HG03135 (cell line): ENCODE measurements around the gene TAF1C.

Source experiments
- ATAC-seq: cut with Tn5 transposase; IDR thresholded peaks from one replicate; pipeline ENCODE4 v1.9.1; 2021; ENCODE audit warnings: mild to moderate bottlenecking, moderate library complexity; ENCODE audit not compliant: unreplicated experiment

Gene TAF1C

DNA sequence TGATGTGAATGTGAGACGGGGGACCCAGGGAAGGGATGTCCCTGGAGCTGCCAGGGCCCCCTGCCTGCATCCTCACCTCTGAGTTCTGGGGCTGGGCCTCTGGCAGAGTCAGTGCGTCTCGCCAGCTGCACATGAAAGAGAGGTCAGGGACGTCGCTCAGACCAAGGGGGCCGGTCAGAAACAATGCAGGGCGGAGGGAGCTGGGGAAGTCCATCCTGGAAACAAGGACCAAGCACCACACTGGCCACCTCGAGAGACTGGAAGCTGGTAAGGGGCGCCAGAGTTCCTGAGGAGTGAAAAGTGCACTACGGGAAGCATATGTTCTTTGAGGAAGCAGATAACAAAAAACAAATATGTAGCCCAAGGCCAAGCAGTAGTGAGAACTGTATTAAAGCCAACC is 2.1 kb downstream of the TAF1C start:
- ATAC-seq, result no peak

- ATAC-seq, result no peak
Measured at GRCh38 chr16:84183911-84184591, 2.8 kb downstream of the TAF1C start.

DNA sequence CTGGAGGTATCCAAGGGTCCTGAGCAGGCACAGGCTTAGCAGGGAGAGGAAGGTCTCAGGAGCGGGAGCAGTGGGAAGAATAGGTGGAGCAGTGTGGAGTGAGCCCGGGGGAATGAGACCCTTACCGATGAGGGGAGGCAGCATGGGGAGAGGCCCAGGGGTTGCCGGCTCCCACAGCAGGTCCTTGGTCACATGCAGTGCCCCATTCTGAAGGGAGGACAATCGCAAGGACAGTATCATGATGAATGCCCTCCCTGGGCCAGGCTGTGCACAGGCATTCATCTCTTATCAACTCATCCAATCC is 3.3 kb downstream of the TAF1C start:
- no peak for ATAC-seq

GRCh38 chr16:84182680-84183571 is 3.9 kb downstream of the TAF1C start:
- no peak for ATAC-seq

DNA sequence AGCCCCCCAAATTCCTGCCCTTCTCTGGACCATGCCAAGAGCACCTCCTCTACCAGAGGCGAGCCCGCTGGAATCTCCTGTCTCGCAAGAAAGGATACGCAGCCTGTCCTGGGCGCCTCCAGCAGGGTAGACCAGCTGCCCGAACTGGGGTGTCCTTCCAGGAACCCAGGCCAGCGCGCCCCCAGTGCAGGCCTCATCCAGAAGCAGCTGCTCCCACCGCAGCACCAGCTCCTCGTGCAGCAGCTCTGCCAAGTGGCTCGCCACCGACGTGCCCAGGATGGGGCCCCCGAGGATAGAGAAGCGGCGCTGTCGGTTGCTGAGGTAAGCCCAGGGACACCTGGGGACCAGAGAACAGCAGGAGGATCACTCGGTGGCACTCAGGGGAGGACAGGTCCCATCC is 4.8 kb downstream of the TAF1C start:
- ATAC-seq, result no peak

- ATAC-seq, result no peak
Measured at GRCh38 chr16:84181144-84181915, 5.5 kb downstream of the TAF1C start.

GRCh38 chr16:84180519-84181140 is 6.2 kb downstream of the TAF1C start:
- ATAC-seq, result no peak

- no peak for ATAC-seq
Measured at GRCh38 chr16:84179612-84180320, 7.1 kb downstream of the TAF1C start.

DNA sequence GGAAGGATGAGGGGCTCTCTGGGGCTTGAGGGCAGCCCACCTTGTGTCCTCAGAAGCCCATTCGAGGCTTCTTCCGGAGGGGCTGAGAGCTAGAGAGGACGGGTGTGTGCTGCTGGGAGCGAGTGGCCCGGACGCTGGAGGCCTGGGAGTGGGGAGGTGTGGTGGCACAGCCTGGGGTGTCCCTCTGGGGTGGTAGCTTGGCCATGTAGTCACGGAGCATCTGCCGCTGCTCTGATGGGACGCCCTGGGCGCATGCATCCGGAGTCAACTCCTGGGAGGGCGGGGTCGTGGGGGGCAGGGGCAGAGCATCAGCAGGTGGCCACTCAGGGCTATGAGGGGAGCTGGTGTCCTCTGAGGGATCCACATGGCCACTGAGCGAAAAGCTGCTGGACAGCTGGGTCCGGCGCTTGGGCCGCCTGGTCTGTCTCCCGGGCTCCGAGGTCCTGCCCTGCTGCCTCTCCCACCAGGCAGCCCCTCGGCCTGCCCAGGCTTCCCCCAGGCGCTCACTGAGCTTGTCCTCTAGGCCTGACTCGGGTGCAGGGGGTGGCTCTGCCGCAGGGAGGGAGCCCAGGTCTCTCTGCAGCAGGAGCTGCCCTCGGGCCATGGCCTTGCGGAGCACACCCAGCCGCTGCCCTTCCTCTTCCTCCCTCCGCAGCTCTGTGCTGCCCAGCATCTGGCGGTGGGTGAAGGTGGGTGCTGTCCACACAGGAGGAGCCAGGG is 7.8 kb downstream of the TAF1C start:
- ATAC-seq, result no peak

DNA sequence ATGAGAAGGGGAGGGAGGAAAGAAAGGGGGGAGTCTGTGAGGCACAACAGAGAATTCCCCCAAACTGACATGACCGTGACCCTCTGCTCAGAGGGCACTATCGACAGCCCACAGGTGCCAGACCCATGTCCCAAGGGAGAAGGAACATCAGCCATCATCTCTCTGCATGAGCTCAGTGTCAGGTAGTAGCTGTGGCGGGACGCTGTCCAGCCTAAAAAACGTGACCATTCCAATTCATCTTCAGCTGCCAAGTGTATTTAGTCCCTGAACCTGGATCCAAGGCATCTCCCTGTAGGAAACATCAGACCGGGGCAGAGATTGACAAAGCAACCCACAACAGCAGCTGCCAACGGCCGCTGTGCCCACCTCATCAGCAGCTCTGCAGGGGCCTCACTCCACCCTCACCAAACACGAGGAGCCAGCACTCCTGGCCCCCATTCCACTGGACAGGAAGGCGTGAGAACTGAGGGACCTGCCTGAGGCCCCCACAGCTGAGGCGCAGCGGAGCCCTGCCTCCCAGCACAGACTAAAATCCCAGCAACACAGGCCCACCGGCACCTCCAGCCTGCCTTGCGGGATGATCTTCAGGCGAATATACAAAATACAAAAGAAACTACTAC is 8.6 kb downstream of the TAF1C start:
- no peak for ATAC-seq

- no peak for ATAC-seq
Measured at GRCh38 chr16:84177741-84178073, 9.2 kb downstream of the TAF1C start.

- no peak for ATAC-seq
Measured at GRCh38 chr16:84176192-84177053, 10.4 kb downstream of the TAF1C start.

DNA sequence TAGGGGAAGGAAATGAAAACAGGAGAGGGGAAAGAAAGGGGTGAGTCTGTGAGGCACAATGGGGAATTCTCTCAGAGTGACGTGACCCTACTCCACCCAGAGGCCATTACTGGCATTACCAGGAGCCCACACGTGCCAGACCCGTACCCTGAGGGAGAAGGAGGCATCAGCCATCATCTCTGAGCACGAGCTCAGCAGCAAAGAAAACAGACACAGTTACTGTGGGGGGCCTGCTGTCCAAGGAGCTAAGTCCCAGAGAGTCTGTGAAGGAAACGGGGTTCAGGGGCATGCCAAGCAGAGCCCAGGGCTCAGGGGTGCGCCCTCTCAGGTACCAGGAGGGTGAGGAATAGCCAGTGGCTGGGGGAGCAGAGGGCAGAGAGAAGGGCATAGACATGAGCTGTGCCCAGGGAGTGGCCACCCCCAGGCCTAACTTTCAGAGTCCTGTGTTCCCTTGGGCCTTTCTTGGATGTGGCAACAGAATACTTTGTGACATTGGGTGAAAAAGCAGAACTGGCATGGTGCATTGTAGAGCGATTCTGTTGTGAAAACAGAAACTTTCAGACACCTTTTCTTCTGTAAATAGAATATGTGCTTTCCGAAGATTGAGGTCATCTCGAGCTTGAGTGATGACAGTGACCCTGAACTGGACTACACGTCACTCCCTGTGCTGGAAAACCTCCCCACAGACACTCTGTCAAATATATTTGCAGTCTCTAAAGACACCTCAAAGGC is 11.3 kb downstream of the TAF1C start:
- ATAC-seq, result peak; percentile 84

GRCh38 chr16:84174396-84174795 is 12.5 kb downstream of the TAF1C start:
- ATAC-seq, result no peak

DNA sequence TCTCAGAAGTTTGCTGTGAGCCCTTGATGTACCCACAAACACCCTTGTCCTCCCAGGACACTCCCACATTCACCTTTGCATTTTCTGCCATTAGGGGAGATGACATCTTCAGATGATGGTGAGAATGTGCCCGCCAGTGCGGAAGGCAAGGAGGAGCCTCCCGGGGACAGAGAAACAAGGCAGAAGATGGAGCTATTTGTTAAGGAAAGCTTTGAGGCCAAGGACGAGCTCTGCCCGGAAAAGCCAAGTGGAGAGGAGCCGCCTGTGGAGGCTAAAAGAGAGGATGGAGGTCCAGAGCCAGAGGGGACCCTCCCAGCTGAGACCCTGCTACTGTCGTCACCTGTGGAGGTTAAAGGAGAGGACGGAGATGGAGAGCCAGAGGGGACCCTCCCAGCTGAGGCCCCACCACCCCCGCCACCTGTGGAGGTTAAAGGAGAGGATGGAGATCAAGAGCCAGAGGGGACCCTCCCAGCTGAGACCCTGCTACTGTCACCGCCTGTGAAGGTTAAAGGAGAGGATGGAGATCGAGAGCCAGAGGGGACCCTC is 17.0 kb downstream of the TAF1C start:
- no peak for ATAC-seq

DNA sequence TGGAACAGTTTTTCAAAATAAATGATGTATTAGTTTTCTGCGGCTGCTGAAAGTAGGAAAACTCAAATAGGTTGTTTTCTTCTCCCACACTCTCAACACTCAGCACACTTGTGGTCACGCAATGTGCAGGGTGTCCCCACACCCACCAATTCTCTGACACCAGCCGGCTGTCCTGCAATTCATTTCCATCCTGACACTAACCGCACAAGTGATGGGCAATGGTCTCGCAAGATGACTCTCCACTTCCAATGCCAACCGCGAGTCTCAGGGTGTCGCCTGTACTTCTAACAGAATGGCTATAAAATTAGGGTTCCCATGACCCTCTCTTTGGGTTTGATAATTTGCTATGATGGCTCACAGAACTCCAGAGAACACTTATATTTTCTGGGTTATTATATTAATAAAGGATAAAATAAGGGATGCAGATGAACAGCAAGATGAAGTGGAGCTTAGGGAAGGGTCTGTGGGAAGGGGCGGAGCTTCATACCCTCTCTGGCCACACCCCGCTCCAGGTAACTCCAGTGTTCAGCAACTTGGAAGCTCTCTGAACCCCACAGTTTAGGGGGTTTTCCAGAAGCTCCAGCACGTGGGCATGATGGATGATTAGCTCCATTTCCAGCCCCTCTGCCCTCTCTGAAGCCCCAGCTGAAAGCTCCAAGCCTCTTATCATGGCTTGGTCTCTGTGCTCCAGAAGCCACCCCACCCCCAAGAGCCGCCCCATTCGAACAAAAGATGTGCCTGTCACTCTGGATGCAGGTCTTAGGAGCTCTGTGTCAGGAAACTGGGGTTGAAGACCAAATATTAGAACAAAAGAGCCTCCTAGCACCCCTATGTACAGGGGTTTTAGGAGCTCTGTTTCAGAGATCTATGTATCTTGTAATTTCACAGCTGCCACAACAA is 19.8 kb downstream of the TAF1C start:
- ATAC-seq, result no peak

DNA sequence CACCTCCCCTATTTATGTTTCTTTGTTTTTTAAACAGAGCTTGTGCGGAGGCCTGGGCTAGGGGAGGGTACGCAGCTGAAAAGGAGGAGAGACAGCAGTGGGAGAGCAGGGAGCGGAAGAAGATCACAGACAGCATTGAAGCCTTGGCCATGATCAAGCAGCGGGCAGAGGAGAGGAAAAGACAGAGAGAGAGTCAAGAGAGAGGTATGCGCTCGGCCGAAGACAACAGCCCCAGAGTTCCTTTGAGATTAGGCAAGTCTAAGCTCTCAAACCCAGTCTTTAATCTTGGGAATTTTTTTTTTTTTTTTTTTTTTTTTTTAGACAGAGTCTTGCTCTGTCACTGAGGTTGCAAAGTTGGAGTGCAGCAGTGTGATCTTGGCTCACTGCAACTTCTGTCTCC is 21.1 kb downstream of the TAF1C start:
- no peak for ATAC-seq
